D341Med (cell line): ENCODE results near the gene FGF19.

ENCODE experiments used
- DNase-seq: peaks from one replicate; pipeline ENCODE4 v3.0.0; 2012; ENCODE audit warnings: low spot score

FGF19 gene

GRCh38 chr11:69670158-69670845 lies 33.5 kb downstream of the FGF19 start:
- DNase-seq: peak; percentile 88

- DNase-seq: peak; percentile 14
Observed at GRCh38 chr11:69669486-69669885, 34.3 kb downstream of the FGF19 start.

GRCh38 chr11:69667619-69668604 lies 35.9 kb downstream of the FGF19 start:
- DNase-seq: peak; percentile 19

GRCh38 chr11:69666752-69667536 lies 36.9 kb downstream of the FGF19 start:
- DNase-seq: peak; percentile 6

- DNase-seq: peak; percentile 6
Observed at GRCh38 chr11:69666261-69666660, 37.6 kb downstream of the FGF19 start.

- DNase-seq: no peak
Observed at GRCh38 chr11:69665669-69666068, 38.2 kb downstream of the FGF19 start.

GRCh38 chr11:69664901-69665300 lies 38.9 kb downstream of the FGF19 start:
- no peak for DNase-seq

- peak; percentile 8 for DNase-seq
Observed at GRCh38 chr11:69664103-69664775, 39.6 kb downstream of the FGF19 start.

- DNase-seq: no peak
Observed at GRCh38 chr11:69663326-69663725, 40.5 kb downstream of the FGF19 start.

GRCh38 chr11:69662806-69663205 lies 41.0 kb downstream of the FGF19 start:
- no peak for DNase-seq

- DNase-seq: peak; percentile 34
Observed at GRCh38 chr11:69662021-69662698, 41.7 kb downstream of the FGF19 start.

- DNase-seq: peak; percentile 9
Observed at GRCh38 chr11:69661413-69661715, 42.5 kb downstream of the FGF19 start.

- DNase-seq: peak; percentile 10
Observed at GRCh38 chr11:69660001-69660500, 43.8 kb downstream of the FGF19 start.

- peak; percentile 12 for DNase-seq
Observed at GRCh38 chr11:69659591-69659990, 44.2 kb downstream of the FGF19 start.

- peak; percentile 17 for DNase-seq
Observed at GRCh38 chr11:69658626-69659450, 45.0 kb downstream of the FGF19 start.

GRCh38 chr11:69657911-69658625 lies 45.8 kb downstream of the FGF19 start:
- DNase-seq: peak; percentile 26

- DNase-seq: peak; percentile 15
Observed at GRCh38 chr11:69657456-69657910, 46.3 kb downstream of the FGF19 start.

- peak; percentile 27 for DNase-seq
Observed at GRCh38 chr11:69656536-69657455, 47.0 kb downstream of the FGF19 start.
